GM19043 (cell line): Measurements from ENCODE around the gene PPP1R2B.
"Not testable (repeated sequence)": the region's sequence is repeated elsewhere in the genome, so short reads cannot be mapped to it uniquely, and the experiment has no call there.

ENCODE experiments used
- ATAC-seq: cut with Tn5 transposase; IDR thresholded peaks from one replicate; pipeline ENCODE4 v1.9.1; 2021; ENCODE audit warnings: low read depth; ENCODE audit not compliant: unreplicated experiment

Gene PPP1R2B

DNA sequence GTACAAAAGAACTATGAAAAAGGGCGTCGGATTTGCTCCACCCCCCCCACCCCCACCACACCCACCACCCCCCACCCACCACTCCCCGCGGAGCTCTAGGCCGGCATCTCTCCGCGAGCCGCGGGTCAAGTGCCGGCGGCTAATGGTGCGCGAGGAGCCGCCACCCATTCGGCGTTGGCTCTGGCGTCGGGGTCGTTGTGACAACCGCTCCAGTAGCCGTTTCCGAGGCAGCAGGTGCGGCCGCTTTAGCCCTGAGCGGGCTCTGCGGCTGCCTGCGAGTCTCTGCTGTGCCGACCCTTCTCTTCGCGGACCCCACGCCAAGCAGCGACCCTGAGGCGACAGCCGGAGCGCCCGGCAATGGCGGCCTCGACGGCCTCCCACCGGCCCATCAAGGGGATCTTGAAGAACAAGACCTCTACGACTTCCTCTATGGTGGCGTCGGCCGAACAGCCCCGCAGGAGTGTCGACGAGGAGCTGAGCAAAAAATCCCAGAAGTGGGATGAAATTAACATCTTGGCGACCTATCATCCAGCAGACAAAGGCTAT, at the start of gene PPP1R2B:
Gene PPP1R2B (plus strand): TSS at position 90 of the 546 bp plus-strand sequence. CDS start 268 bp downstream, at position 358.
- ATAC-seq = no peak

DNA sequence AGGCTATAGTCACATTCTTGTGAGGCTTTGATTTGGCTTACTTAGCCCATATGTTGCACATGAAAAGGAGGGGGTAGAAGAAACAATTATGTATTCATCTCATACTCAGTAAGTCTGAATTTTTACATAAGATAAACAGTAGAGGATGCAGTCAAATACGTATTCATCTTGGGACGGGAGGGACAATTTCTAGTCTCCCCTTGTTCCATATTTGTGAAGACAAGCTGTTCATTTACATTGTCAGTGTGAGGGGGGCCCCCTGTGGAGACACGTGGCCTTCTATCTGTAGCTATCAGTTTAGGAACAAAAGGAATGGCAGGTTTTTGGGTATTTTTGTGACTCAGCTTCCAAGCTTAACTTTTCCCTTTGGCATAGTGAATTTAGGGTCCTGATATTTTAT, 49.2 kb upstream of the PPP1R2B start:
- ATAC-seq = no peak

DNA sequence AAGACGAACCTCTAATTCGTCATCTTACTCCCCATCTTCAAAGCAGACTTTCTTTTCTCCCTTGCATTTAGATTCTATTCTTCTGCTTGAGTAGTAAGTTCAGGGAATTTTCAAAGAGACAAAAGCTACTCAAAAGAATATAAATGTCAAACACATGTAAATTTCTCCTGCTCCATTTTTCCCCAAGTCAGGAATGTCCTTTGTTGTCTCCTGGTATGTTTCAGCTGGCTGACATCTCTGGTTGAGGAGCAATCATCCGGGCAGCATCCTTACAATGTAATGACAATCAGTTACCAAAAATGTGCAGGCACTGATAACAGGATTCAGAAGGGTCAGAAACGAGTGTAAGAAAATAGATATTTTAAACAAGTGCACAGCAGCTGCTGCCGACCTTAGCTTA, 47.6 kb upstream of the PPP1R2B start:
- ATAC-seq = no peak

DNA sequence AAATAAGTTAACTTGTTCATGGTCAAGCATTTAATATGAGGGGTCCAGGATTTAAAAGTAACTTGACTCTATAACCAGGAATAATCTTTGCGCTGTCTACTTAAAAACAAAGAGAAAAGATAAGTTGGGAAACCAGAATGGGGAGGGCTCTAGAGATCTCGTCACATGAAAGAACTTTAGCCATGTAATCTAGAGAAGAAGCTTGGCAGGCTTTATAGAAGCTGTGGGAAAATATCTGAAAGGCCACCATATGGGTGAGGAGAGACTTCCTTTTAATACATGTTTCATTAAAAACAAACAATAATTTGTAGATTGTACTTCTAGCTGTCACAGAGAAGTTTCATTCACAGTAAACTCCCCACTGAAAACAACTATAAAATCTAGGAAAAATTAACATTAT, 46.7 kb upstream of the PPP1R2B start:
- no peak for ATAC-seq

DNA sequence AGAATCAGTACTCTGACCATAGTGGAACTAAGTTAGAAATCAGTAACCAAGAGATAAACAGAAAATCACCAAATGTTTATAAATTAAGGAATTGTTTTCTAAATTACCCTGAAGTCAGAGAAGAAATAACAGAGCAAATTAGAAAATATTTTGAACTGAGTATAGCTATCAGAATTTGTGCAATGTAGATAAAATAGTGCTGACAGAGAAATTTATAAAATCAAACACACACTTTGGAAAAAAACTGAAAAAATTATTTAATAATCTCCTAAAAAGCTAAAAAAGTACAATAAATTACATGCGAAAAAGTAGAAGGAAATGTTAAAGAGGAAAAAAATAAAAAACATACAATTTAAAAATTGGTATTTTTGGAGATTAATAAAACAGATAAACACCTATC, 37.1 kb upstream of the PPP1R2B start:
- no peak for ATAC-seq

DNA sequence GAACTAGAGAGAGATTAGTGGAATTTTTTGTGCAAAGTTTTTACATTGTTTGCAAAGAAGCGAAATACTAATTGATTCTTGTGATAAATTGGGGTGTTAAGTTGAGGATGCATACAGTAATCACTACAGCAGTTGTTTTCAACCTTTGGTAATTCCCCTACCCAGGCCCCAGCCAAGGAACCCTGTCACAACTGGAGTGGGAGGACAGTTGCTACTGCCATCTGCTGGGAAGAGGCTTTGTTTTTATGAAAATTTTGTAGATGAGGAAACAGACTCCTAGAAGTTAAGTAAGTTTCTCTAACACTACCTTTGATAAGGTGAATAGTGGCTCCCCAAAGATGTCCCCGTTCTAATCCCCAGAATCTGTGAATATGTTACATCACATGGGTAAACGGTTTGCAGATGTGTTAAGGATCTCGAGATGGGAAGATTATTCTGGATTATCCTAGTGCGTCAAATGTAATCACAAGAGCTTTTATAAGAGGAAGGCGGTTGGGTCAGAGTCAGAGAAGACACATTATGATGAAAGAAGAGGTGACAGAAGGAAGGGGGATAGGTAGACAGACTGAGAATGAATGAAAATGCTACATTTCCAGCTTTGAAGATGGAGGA, 34.0 kb upstream of the PPP1R2B start:
- no peak for ATAC-seq

DNA sequence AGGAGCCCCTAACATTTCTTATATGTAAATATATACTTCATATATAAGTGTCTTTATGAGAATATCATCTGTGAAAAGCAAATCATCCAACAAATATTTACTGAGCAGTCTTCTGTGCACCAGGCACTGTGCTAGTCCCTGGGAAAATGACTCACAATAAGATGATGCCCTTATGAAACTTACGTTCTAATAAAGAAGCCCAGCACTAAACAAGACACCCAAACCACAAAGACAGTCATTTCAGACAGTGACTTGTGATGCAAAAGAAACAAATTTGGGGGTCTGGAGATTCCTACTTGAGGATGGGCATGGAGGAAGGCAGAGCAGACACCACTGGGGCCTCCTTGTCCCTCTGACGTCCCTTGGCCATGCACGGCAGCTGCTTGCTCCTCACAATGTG, 30.6 kb upstream of the PPP1R2B start:
- ATAC-seq = no peak

DNA sequence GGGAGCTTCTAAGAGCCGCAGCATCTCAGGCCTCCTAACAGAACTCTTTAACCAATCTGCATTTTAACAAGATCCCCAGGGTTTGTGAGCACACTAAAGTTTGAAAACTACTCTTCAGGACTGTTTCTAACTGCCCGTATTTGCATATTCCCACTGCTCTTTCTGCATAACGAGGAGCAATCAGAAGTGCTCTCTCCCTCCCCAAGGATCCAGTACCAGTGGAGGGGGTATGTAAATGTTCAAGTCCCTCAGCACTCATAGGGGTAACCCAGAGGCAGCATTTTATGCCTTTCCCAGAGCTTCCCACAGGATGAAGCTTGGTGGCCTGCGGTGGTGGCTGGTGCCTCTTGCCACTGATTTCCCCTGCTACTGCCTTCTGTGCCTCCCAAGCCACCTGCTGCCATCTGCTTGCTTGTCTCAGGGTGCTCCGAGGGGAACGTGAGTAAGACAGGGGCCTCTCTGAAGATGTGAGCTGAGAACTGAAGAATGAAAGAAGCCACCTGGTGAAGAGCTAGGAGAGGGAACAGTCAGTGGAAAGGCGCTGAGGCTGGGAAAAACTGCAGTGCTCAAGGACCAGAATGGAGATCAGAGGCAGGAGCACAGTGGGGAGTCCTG, 30.0 kb upstream of the PPP1R2B start:
- no peak for ATAC-seq

DNA sequence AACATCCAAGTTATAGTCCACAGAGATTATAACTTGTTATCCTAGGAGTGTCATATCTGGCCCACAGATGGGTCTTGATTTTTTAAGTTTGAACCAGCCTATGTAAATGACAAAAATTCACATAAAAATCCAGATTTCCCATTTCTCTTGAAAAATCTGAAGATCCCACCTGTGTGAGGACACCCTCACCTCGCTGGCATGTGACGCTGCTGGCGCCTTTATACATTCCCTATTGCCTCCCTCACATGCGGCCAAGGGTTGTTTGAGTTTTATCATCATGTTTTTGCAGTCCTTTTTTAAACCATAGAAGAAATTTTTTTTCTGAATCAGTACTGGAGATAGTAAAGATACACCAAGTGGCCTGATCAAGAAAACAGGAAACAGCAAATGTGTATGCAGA, 25.9 kb upstream of the PPP1R2B start:
- no peak for ATAC-seq

DNA sequence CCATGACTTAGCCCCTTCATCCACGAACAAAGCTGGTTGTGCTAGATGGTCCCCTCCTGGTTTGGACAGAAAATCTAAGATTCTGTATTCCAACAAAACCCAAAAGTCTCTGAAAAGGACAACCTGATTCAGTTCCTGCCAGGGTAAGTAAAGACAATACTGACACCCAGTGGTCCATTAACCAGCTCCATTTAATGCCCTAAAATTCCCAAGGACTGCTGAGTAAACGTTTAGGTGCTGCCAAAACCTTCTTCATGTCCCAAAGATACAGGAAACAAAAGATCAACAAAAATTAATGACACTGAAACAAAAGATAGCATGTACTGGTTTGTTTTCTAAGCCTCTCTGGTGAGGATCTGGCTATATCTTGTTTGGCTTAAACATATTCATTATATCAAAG, 25.3 kb upstream of the PPP1R2B start:
- no peak for ATAC-seq

DNA sequence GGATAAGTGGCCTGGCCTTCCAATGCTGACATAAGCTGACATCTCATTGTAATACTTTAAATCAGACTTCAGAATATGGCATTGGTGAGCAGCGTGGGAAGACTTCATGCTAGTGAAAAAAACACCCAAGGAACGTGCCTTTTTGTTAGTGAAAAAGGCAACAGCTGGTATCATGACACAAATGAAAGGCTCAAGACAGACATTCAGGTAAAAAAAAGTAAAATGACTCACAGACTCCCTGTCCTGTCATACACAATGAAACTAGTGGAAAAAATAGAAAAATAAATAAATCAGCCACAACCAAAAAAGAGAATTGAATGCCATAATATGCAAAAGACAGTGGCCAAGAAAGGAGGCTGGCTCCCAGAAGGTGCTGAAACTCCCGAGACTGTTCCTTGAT, 24.4 kb upstream of the PPP1R2B start:
- ATAC-seq = peak; percentile 37

DNA sequence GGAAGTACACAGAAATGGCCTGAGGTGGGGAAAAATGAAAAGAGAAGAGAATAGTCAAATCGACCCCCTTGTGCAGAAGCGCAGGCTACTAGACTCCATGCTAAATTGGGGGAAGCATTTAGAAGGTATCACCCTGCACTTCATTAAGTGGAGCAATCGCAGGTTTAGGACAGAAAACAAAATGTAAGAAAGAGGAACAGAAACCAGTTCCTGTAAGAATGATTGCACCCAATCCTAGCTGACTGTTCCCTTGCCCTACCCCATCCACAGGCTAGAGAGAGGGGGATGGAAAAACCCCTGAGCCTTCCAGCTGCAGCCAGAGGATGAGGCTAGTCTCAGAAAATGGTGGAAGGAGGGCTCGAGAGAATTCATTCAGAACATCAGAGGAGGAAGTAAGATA, 23.9 kb upstream of the PPP1R2B start:
- peak; percentile 88 for ATAC-seq

DNA sequence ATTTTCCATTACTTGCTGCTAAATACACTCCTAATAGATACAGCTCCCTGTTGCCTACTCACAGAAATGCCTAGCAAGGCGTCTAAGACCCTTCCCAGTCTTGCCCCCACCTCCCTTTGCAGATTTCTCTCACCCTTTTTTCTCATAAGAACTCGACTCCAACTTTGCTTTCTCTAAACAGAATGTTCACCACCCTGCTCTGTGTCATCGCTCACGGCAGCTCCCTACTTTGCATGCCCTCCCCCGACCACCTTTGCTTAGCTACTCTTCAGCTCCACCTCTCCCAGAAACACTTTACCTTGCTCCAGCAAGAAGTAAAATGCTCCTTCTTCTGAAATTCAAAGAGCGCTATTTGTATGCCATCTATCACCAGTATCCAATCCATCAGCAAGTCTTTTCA, 15.2 kb upstream of the PPP1R2B start:
- no peak for ATAC-seq

DNA sequence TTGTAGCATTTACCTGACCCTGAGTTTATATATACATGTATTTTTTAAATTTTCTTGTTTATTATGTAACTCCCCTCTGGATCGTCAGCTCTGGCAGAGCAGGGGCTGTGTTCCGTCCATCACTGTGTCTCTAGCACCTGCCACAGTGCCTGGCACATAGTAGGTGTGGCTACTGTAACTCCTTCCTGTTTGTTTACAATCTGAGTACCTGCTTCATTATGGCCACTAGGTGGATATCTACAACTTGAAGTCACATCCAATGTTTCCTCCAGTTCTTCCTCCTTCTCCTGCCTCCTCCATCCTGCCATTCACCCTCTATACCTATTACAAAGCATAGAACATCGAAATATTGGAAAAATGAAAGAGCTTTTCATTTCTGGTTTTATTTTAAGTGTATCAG, 14.2 kb upstream of the PPP1R2B start:
- no peak for ATAC-seq

DNA sequence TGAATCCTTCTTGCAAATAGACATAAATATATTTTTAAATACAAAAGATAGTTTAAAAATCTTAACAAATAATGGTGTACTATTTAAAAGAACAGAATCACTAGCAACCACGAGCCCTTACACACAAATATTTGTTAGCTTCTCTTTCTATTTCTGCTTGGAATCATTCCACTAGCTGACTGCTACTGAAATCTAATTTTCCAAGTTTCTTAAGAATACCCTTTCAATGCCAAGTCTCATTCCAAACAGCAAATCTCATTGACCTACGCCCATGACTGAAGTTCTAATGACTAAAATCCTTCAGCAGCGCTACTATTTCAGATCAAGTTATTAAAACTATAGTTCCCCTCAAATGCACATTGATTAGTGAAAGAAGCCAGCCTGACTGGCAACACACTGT, 13.2 kb upstream of the PPP1R2B start:
- ATAC-seq = no peak

DNA sequence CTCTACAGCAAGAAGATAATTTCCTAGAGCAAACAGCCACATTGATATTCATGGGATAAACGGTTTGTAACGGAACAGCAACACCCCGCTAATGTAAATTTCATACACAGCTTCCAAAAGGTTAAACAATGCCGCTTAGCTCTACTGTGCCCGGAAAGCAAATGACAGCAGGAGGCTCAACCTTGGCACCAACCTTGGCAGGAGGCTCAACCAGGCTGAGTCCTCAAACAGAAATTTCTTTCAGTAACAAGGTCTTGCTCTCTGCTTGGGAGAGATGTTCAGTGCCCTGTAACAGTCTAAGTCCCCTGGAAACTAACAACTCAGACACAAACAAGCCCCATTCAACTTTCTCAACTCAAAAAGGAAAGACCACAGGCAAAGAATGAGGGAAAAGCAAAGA, 11.1 kb upstream of the PPP1R2B start:
- ATAC-seq = no peak

DNA sequence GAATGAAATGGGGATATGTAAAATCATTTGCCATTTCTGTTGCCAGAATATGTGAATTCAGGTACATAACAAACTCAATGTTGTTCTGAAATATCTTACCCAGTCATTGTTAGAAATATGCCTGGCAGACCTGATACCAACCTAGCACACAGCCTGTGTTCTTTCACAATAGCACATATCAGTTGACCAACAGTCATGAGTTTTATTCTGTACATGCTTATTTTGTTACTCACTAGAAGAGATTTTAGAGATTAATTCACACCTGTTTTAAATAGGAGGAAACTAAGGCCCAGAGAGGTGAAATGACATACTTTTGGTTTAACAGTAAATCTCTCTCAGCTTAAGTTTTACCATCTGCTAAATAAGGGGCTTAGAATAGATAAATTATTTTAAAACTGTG, 8.4 kb upstream of the PPP1R2B start:
- ATAC-seq = no peak

DNA sequence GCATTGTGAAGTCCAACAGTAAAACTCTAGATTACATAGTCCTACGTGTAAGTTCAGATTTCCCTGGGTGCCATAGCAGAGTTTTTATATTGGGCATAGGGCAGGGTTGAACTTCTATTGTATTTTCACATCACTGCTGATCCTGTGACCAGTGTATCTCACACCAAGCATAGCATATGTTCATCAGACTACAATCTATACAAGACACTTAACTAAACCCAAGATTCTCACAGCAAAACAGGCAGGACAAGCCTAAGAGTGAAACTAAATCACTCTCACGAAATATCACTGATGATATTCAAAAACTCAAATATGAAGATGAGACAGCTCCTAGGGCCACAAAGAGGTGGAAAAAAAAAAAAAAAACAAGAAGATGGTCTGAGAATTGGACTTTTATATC, 3.2 kb upstream of the PPP1R2B start:
- no peak for ATAC-seq

DNA sequence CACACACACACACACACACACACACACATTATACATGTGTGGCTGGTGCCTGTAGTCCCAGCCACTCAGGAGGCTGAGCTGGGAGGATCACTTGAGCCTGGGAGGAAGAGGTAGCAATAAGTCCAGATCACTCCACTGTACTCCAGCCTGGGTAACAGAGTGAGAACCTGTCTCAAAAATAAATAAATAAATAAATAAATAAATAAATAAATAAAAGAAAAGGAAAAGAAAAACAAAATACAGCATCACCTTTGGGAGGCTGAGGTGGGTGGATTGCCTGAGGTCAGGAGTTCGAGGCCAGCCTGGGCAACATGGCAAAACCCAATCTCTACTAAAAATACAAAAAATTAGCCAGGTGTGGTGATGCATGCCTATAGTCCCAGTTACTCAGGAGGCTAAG, 1.6 kb upstream of the PPP1R2B start:
- ATAC-seq = not testable (repeated sequence)

DNA sequence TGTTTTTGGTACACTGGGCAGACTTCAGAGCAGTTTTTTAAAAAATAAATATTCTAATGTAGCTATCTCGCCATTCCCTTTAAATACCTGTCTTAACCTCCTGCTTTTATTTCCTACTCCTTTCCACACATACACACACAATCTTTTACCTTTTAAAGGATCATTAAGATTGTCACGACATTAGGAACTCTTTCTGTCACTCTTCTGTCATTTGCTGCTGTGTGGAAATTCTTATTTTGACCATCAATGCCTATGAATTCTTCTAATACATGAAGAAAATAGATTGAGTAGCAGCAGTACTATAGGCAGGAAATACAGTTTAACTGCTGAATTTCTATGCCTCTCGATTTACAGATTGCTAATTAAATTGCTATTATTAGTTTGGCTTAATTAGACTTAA, 1.8 kb downstream of the PPP1R2B start:
- no peak for ATAC-seq

DNA sequence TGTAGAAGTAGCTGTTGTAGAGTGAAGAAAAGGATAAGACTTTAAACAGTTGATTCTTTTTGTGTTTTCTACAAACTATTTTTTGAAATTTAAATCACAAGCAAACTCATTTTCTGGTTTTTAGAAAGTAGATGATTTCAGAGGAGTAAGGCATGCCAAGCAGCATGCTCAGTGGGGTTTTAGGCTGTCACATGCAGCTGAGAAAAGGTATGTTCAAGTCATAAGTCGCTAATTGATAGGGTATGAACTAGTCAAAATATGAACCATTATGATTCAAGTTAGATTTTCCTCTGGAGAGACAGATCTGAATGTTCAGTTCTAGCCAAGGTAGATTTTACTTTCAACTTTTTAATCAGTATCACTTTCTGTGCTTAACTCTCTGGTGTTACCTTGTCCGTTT, 3.0 kb downstream of the PPP1R2B start:
- not testable (repeated sequence) for ATAC-seq

DNA sequence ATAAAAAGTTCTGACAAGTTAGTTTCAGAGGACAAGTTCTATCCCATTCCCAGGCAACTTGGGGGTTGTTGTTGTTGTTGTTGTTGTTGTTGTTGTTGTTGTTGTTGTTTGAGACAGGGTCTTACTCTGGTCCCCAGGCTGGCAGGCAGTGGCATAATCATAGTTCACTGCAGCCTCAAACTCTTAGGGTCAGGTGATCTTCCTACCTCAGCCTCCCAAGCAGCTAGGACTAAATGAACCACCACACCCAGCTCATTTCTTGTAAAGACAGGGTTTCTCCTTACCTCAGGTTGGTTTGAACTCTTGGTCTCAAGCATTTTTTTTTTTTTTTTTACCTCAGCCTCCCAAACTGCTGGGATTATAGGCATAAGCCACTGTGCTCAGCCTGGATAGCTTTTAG, 15.3 kb downstream of the PPP1R2B start:
- ATAC-seq = no peak

DNA sequence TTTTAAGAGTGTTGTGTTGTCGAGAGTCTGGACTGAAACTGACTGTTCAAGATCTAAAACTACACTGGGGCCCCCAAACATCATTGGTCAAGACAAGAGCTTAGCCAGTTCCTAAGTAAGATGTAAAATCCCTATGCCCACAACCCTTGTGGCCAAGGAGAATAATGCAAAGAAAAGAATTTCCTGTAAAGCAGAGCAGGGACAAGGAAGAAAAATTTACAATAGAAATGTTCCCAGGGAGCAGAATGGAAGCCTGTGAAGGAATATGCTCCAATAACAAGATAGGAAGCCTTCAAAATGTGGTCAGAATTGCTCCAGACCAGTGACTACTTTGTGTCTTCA, 20.4 kb downstream of the PPP1R2B start:
- no peak for ATAC-seq
